ENCODE results near the gene CDH13. TPM values are rescaled to one million over a fixed set of nuclear protein-coding genes. Genes with fewer than 3 reads are reported as not detected.

CDH13 gene
- total RNA-seq, 2 experiments from 2014 or later = not detected

DNA sequence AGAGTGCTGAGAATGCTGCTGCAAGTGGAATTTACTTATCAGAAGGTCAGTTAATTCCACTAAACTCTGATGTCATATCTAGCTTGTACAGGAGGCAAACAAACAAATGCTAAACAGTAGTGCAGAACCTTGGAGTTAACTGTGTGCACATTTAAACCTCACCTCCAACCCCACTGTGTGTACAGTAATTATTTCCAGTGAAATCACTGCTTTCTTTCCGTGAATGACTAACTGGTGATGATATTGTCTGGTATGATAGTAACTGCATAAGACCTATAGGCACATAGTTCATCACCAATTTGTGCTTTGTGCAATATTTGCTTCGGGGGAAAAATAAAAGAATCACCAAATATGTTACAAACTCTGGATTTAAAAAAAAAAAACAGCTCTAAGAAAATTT lies 688.5 kb downstream of the CDH13 start:
- H3K4me3 ChIP-seq (ENCODE audit: low read depth, low read length, poor library complexity, severe bottlenecking) = no peak overlapping the region
- H3K4me2 ChIP-seq (ENCODE audit: low read length) = no peak overlapping the region
- no peak overlapping the region for H2AFZ ChIP-seq (ENCODE audit: low read length)
- no TSS peak for BruUV-seq (replicated peaks)
- intact Hi-C loops (cut with micrococcal nuclease; ENCODE audit: unreplicated experiment) = no loop called here
- ChIA-PET CTCF (ENCODE audit: unreplicated experiment) (no interaction called here), POLR2A (interaction anchor here (0.6 kb wide), 1 partner anchor 852 kb away, joined by 4 read pairs; no protein-coding TSS in a partner anchor)
- H3K36me3 ChIP-seq (ENCODE audit: insufficient read depth, low read length) = no peaks in the 10 kb centered on the region
- H3K9me3 ChIP-seq (ENCODE audit: low read length) = no peaks in the 10 kb centered on the region
- no peak for DNase-seq (ENCODE audit: low spot score)
- no peaks in the 10 kb centered on the region for H3K4me1 ChIP-seq (ENCODE audit: insufficient read depth, low read length, poor library complexity, severe bottlenecking)
- H3K79me2 ChIP-seq (ENCODE audit: insufficient read depth, low read depth, low read length) = no peaks in the 10 kb centered on the region
- no peak for TF ChIP-seq EZH2phosphoT487 (IDR thresholded peaks at IDR 0.05; ENCODE audit: borderline replicate concordance, low read depth, low read length)
- TF ChIP-seq, protein P1, sequence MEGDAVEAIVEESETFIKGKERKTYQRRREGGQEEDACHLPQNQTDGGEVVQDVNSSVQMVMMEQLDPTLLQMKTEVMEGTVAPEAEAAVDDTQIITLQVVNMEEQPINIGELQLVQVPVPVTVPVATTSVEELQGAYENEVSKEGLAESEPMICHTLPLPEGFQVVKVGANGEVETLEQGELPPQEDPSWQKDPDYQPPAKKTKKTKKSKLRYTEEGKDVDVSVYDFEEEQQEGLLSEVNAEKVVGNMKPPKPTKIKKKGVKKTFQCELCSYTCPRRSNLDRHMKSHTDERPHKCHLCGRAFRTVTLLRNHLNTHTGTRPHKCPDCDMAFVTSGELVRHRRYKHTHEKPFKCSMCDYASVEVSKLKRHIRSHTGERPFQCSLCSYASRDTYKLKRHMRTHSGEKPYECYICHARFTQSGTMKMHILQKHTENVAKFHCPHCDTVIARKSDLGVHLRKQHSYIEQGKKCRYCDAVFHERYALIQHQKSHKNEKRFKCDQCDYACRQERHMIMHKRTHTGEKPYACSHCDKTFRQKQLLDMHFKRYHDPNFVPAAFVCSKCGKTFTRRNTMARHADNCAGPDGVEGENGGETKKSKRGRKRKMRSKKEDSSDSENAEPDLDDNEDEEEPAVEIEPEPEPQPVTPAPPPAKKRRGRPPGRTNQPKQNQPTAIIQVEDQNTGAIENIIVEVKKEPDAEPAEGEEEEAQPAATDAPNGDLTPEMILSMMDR (conservative IDR thresholded peaks at IDR 0.05; ENCODE audit: low read length) = no peak
- H3K9me2 ChIP-seq (ENCODE audit: insufficient read depth, low read length) = no peaks in the 10 kb centered on the region
- no peaks in the 10 kb centered on the region for H4K20me1 ChIP-seq (ENCODE audit: insufficient read depth, low read length)
- H3K27ac ChIP-seq (ENCODE audit: low read depth, low read length, poor library complexity, severe bottlenecking) = no peak overlapping the region

DNA sequence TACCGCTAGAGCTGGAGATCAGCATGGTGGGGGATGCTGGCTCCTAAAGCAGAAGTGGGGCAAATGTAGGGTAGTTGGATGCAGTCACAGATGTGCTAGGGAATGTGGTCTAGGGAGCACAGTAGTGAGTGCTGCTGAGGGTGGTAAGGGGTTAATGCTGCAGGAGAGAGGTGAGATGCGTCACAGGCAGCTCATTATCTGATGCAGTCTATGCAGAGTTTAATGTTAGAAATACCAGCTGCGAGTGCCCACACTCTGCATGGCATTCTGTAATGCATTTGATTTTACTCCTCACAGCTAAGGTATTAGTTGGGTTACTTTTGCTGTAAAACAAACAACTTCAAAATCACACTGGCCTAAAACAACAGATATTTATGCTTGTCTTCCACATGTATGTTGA lies 689.7 kb downstream of the CDH13 start:
- Histone ChIP-seq H3K4me3 (ENCODE audit: low read depth, low read length, poor library complexity, severe bottlenecking) (no peak overlapping the region), H3K36me3 (ENCODE audit: insufficient read depth, low read length) (no peaks in the 10 kb centered on the region), H3K27ac (ENCODE audit: low read depth, low read length, poor library complexity, severe bottlenecking) (no peak overlapping the region), H3K4me2 (ENCODE audit: low read length) (no peak overlapping the region), H3K79me2 (ENCODE audit: insufficient read depth, low read depth, low read length) (no peaks in the 10 kb centered on the region), H2AFZ (ENCODE audit: low read length) (no peak overlapping the region), H3K9me3 (ENCODE audit: low read length) (no peaks in the 10 kb centered on the region), H3K9me2 (ENCODE audit: insufficient read depth, low read length) (no peaks in the 10 kb centered on the region), H4K20me1 (ENCODE audit: insufficient read depth, low read length) (no peaks in the 10 kb centered on the region), H3K4me1 (ENCODE audit: insufficient read depth, low read length, poor library complexity, severe bottlenecking) (no peaks in the 10 kb centered on the region)
- TF ChIP-seq, protein P1 (conservative IDR thresholded peaks at IDR 0.05; ENCODE audit: low read length) = no peak
- no peak for TF ChIP-seq EZH2phosphoT487 (IDR thresholded peaks at IDR 0.05; ENCODE audit: borderline replicate concordance, low read depth, low read length)
- ChIA-PET CTCF (ENCODE audit: unreplicated experiment) (no interaction called here), POLR2A (no interaction called here)
- intact Hi-C loops (cut with micrococcal nuclease; ENCODE audit: unreplicated experiment) = no loop called here
- no peak for DNase-seq (ENCODE audit: low spot score)
- no TSS peak for BruUV-seq (replicated peaks)

DNA sequence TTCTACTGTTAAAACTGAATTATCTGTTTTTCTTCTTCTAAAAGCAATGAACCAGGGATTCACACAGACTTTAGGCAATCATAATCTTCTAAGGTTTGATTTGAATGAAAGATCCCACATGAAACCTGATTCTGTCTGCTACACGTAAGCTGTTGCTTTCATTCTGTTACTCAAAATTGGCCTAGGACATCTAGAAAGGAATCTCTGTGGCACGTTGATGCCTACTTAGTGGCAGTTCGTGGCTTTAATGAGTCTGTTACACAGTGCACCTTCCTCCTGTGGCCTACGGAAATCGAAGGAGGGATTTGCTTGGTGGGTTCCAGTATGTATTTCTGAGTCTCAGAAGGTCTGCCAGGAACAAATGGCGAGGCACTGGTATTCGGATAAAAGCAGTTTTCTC lies 691.6 kb downstream of the CDH13 start:
- no TSS peak for BruUV-seq (replicated peaks)
- intact Hi-C loops (cut with micrococcal nuclease; ENCODE audit: unreplicated experiment) = no loop called here

More for the DNA sequence above, 691.6 kb downstream of the CDH13 start:
- TF ChIP-seq, protein P1 (conservative IDR thresholded peaks at IDR 0.05; ENCODE audit: low read length) = no peak
- TF ChIP-seq EZH2phosphoT487 (IDR thresholded peaks at IDR 0.05; ENCODE audit: borderline replicate concordance, low read depth, low read length) = no peak
- ChIA-PET POLR2A (interaction anchor here (0.6 to 1.1 kb wide), 2 partner anchors 11 to 666 kb away, joined by 3 read pairs; no protein-coding TSS in a partner anchor), CTCF (ENCODE audit: unreplicated experiment) (interaction anchor here (0.6 kb wide), 1 partner anchor 324 kb away, joined by 4 read pairs; no protein-coding TSS in a partner anchor)
- H3K79me2 ChIP-seq (ENCODE audit: insufficient read depth, low read depth, low read length) = no peaks in the 10 kb centered on the region
- no peak overlapping the region for H3K4me2 ChIP-seq (ENCODE audit: low read length)
- H3K4me3 ChIP-seq (ENCODE audit: low read depth, low read length, poor library complexity, severe bottlenecking) = no peak overlapping the region
- no peaks in the 10 kb centered on the region for H4K20me1 ChIP-seq (ENCODE audit: insufficient read depth, low read length)
- no peak overlapping the region for H2AFZ ChIP-seq (ENCODE audit: low read length)
- no peak for DNase-seq (ENCODE audit: low spot score)
- no peak overlapping the region for H3K27ac ChIP-seq (ENCODE audit: low read depth, low read length, poor library complexity, severe bottlenecking)
- no peaks in the 10 kb centered on the region for H3K4me1 ChIP-seq (ENCODE audit: insufficient read depth, low read length, poor library complexity, severe bottlenecking)
- H3K9me2 ChIP-seq (ENCODE audit: insufficient read depth, low read length) = no peaks in the 10 kb centered on the region
- H3K36me3 ChIP-seq (ENCODE audit: insufficient read depth, low read length) = no peaks in the 10 kb centered on the region
- H3K9me3 ChIP-seq (ENCODE audit: low read length) = no peaks in the 10 kb centered on the region

Data from OCI-LY7 (cell line).